ENCODE measurements around the gene ATP10A.

Gene ATP10A

DNA sequence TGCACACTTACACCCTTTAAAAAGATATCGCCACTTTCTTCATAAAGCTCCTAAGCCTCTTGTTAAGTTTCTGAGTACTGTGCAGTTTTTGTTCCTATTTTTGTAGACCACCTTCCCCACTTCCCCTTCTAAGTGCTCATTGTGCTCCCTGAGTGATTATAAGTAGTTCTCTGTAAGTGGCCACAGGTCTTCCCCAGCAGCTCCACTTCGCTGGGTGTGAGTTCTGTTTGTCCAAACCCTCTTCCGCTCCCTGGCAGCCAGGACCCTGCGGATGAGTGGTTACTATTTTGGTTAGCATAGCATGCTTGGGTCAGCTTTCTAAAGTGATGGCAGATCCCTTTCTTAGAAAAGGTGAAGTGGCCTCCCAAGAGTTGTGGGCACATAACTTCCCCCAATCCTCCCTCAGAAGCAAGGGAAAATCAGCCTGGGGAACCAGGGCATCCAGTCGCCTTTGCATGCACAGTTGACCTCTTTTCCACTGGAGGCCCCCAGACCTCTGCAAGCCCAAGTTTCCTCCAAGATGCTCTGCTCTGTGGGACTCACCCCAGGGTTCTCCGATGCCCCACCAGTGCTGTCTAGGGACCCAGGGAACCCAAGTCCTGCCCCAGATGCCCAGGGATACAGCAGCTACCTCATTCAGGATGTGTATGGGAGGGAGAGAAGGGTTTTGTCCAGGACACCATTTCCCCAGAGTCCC is 69.6 kb downstream of the ATP10A start:
- DNase-seq (ENCODE audit: low read depth): no peak

GRCh38 chr15:25792128-25792527 is 71.0 kb downstream of the ATP10A start:
- DNase-seq (ENCODE audit: low read depth): no peak

- DNase-seq (ENCODE audit: low read depth): peak; percentile 9
Observed at GRCh38 chr15:25790000-25790660, 73.0 kb downstream of the ATP10A start.

DNA sequence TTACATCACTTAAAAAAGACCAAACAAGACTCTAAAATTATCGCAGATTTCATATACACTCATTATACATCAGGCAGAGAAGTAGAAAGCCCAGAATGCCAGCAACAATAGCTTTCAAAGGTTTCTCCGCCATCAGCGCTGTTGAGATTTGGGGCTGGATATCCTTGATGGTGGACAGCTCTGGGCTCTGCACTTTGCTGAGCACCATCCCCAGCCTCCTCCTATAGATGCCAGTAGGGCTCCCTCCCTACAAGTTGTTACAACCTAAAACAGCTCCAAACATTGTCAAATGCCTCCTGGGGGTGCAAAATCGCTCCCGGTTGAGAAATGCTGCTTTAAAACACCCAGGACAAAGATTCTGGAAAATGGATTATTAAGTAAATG is 73.5 kb downstream of the ATP10A start:
- DNase-seq (ENCODE audit: low read depth): no peak

DNA sequence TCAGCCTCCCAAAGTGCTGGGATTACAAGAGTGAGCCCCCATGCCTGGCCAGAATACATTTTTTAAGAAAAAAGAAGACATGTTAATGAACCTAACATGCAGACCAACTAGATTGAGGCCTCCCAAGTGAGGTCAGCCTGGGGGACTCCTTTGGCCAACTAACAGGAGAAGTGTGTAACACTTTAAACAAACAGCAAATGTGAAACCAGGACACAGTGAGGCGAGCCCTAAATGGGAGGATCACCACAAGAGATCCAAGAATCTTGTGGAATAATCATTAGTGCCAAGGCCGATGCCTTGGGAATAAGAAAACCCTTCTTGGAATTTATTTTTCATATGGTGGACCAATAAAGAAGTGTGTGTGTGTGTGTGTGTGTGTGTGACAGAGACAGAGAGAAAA is 73.9 kb downstream of the ATP10A start:
- DNase-seq (ENCODE audit: low read depth): no peak

- no peak for DNase-seq (ENCODE audit: low read depth)
Observed at GRCh38 chr15:25787855-25788520, 75.1 kb downstream of the ATP10A start.

DNA sequence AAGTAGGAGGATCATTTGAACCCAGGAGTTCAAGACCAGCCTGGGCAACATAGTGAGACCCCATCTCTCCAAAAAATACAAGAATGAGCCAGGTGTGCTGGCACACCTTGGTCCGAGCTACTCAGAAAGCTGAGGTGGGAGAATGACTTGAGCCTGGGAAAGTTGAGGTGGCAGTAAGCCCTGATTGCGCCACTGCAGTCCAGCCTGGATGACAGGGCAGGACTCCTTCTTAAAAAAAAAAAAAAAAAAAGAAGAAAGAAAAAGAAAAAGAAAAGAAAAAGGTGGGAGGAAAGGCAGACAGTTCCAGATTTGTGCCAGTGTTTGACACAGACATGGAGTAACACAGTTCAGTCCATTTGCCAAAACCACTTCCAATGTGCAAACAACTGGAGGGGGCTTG is 75.7 kb downstream of the ATP10A start:
- DNase-seq (ENCODE audit: low read depth): no peak

DNA sequence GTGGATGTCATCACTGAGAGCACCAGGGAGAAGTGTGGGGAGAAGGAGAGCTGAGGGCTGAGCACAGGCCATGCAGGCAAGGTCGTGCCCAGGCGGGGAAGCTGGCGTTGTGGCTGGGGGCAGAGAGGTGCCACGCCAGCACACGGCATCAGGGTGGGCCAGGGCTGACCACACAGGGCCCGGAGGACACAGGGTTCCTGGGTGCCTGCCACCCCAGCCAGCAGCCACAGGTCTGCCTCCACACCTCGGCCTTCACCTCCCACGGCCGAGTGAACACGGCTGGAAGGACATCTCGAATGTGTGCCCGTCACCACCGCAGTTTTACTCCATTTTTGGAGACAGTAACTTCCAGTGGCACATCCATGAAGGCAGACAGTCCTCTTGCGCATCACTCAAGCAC is 77.1 kb downstream of the ATP10A start:
- no peak for DNase-seq (ENCODE audit: low read depth)

- no peak for DNase-seq (ENCODE audit: low read depth)
Observed at GRCh38 chr15:25785641-25786025, 77.5 kb downstream of the ATP10A start.

DNA sequence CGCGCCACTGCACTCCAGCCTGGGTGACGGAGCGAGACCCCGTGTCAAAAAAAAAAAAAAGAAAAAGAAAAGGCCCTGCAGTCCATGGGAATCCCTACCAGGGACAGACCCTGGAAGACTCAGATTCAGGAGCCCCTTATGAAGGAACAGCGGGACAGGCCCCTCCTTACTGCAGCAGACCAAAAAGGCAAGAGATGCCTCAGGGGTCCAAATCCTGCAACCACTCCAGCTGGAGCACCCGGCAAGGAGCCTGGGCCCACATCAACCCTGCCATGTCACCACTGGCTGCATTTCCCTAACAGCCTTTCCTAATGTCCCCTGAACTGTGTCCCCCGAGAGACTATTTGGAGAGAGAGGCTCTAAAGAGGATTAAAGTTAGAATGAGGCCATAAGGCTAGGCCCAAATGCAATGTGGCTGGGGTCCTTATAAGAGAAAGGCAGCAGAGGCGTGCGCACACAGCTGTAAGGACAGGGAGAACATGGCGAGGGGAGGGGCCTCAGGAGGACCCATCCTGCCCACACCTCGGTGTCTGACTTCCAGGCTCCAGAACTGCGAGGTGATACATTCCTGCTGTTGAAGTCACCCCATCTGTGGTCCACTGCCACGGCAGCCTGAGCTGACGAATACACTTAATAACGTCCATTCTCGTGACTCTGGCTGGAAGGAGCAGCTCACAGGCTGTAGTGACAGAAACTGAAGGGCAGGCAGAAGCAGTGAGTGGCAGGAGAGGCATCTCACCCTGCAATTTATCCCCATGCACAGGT is 78.1 kb downstream of the ATP10A start:
- no peak for DNase-seq (ENCODE audit: low read depth)

DNA sequence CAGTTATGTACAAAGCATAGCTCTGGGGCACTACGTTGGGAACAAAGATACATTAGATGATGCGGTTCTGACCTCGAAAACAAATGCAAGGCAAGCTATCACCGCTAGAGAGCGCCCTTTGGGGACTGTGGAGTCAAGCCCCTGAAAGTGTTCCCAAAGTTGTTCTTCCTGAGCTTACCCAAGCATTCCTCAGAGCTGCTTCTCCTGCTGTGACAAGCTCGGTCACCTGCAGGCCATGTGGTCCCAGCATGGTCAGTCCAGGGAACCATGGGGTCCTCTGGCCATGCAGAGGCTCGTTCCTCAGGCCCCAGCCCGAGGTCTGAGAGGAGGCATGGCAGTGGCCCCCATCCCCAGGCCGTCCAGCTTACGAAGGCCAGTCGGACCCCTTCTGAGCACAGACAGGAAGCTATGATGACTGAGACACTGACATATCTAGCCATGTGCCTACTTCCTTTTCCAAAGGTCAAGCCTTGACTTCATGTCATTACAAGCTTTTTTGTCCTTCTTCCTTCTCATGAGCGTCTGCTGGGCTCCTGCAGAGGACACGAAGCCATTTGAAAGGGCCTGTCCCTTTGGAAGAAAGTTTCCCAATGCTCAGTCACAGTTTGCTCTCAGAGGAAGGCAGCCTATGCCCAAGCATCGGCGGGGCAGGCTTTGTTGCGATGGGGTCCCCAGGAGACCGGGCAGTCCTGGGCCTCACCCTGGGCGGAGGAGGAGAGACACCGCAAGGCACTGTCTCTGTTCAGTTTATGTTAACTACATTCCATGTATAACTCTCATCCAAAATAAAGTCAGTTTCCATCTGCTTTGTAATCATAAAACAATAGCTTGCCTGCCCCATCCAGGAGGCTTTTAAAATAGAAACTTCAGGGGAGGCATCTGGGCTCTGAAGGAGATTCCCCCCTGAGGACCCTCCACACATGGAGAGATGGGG is 79.3 kb downstream of the ATP10A start:
- peak; percentile 20 for DNase-seq (ENCODE audit: low read depth)

GRCh38 chr15:25783134-25783533 is 80.0 kb downstream of the ATP10A start:
- DNase-seq (ENCODE audit: low read depth): no peak

- no peak for DNase-seq (ENCODE audit: low read depth)
Observed at GRCh38 chr15:25780479-25781255, 82.5 kb downstream of the ATP10A start.

- DNase-seq (ENCODE audit: low read depth): no peak
Observed at GRCh38 chr15:25778161-25778560, 85.0 kb downstream of the ATP10A start.

- DNase-seq (ENCODE audit: low read depth): no peak
Observed at GRCh38 chr15:25777037-25777436, 86.1 kb downstream of the ATP10A start.

DNA sequence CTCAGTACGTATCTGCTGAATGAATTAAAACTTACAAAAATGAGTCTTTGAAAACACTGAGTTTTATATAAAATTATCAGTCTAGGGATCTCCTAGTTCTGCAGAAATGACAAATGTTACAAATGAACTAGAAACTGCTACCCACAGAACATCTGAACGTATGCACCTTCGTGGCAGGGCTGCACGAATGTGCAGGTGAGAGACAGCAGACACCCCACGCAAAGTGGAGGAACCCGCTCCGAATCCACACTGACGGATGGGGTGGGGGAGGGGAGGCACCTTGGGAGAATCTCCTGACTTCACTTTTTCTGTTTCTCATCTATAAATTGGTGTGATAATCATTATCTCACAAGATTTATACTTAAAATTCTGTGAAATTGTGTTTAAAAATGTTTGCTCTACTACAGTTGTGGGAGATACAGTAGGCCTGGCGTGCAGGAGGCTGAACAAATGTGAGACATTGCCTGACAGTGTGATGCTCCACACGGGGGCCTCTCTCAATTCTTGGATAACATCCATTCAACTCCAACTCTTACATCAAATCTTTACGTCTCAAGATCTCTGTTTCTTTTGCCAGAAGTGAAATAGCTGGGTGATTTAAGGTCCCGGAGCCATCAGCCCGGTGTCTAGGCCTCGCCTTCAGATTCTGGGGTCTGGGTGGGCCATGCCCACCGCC is 86.9 kb downstream of the ATP10A start:
- DNase-seq (ENCODE audit: low read depth): no peak

- DNase-seq (ENCODE audit: low read depth): no peak
Observed at GRCh38 chr15:25775317-25775912, 87.7 kb downstream of the ATP10A start.

GRCh38 chr15:25774871-25775270 is 88.3 kb downstream of the ATP10A start:
- DNase-seq (ENCODE audit: low read depth): no peak

GRCh38 chr15:25773248-25773647 is 89.9 kb downstream of the ATP10A start:
- no peak for DNase-seq (ENCODE audit: low read depth)

DNA sequence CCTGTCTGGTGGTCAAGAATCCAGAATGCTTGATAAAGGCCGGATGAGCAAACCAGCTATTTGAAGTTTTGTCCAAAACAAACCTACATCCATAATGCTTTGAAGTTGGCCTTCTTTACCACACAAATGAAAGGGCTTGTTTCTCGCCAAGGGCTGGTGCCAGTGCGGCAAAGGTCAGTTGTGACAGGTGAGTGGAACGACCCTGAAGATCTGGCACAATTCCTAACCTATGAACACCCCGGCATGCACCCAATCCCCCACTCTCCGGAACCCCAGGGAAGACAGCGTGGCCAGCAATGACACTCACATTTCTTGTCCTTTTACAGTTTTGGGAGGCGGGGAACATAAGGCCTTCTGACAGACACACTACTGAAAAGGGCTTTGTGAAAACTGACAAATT is 90.6 kb downstream of the ATP10A start:
- no peak for DNase-seq (ENCODE audit: low read depth)
